ENCODE results near the gene SLC6A19. TPM values are rescaled to one million over a fixed set of nuclear protein-coding genes. Genes with fewer than 3 reads are reported as not detected.

The SLC6A19 gene
- total RNA-seq, 1 experiment from 2014 or later: 0.29 TPM

DNA sequence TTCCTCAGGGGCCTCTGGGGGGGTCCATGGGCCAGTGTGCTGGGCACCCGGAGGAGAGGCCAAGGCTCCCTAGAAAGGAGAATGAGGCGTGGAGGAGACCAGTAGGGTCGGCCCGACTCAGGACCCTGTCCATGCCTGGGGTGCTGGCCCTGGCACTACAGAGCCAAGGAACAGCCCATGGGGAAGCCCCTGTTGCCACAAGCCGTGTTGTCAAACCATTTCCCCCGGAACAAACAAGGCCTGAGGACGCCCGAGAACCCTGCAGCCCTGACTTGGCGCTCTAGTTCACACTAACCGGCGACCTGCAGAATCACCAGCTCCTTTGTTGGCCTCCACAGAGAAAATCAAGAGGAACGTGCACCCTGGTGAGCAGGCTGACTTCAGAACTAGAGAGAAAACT lies 48.0 kb upstream of the SLC6A19 start:
- H3K4me3 ChIP-seq (ENCODE audit: low read depth, low read length): no peak overlapping the region
- BruUV-seq (replicated peaks): no TSS peak
- CTCF ChIA-PET: interaction anchor here (0.6 kb wide), 1 partner anchor 8 kb away, joined by 3 read pairs; no protein-coding TSS in a partner anchor
- H3K36me3 ChIP-seq (ENCODE audit: control insufficient read depth, insufficient read depth, low read length): no peaks in the 10 kb centered on the region
- no peak for DNase-seq
- 0 out of 2 replicates have a peak, but pooled peaks cover 4% of the 10 kb centered on the region for H3K9me3 ChIP-seq
- intact Hi-C loops (cut with micrococcal nuclease; ENCODE audit: unreplicated experiment): no loop called here
- H3K4me1 Mint-ChIP-seq (ENCODE audit: low read depth, unreplicated experiment): no peaks in the 10 kb centered on the region
- no peak overlapping the region for H3K27ac Mint-ChIP-seq (ENCODE audit: unreplicated experiment)
- peaks cover 11% of the 10 kb centered on the region for H3K9me3 Mint-ChIP-seq (ENCODE audit: unreplicated experiment)
- TF ChIP-seq, protein P1, sequence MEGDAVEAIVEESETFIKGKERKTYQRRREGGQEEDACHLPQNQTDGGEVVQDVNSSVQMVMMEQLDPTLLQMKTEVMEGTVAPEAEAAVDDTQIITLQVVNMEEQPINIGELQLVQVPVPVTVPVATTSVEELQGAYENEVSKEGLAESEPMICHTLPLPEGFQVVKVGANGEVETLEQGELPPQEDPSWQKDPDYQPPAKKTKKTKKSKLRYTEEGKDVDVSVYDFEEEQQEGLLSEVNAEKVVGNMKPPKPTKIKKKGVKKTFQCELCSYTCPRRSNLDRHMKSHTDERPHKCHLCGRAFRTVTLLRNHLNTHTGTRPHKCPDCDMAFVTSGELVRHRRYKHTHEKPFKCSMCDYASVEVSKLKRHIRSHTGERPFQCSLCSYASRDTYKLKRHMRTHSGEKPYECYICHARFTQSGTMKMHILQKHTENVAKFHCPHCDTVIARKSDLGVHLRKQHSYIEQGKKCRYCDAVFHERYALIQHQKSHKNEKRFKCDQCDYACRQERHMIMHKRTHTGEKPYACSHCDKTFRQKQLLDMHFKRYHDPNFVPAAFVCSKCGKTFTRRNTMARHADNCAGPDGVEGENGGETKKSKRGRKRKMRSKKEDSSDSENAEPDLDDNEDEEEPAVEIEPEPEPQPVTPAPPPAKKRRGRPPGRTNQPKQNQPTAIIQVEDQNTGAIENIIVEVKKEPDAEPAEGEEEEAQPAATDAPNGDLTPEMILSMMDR (IDR thresholded peaks at IDR 0.05; ENCODE audit: insufficient read depth in 1 of 2, low read depth in 1 of 2, low read length in 1 of 2, severe bottlenecking in 1 of 2, unreplicated experiment in 1 of 2): no peak
- H3K36me3 Mint-ChIP-seq (ENCODE audit: insufficient read depth, unreplicated experiment): no peaks in the 10 kb centered on the region
- no peaks in the 10 kb centered on the region; the same call in 1 of the 2 replicates for H3K27me3 ChIP-seq (replicated peaks; ENCODE audit: control insufficient read depth, insufficient read depth, low read length)
- H3K4me1 ChIP-seq: no peaks in the 10 kb centered on the region
- peaks cover 9% of the 10 kb centered on the region for H3K27me3 Mint-ChIP-seq (ENCODE audit: insufficient read depth, unreplicated experiment)
- POLR2A ChIA-PET: no interaction called here
- H3K4me3 Mint-ChIP-seq (ENCODE audit: unreplicated experiment): no peak overlapping the region

DNA sequence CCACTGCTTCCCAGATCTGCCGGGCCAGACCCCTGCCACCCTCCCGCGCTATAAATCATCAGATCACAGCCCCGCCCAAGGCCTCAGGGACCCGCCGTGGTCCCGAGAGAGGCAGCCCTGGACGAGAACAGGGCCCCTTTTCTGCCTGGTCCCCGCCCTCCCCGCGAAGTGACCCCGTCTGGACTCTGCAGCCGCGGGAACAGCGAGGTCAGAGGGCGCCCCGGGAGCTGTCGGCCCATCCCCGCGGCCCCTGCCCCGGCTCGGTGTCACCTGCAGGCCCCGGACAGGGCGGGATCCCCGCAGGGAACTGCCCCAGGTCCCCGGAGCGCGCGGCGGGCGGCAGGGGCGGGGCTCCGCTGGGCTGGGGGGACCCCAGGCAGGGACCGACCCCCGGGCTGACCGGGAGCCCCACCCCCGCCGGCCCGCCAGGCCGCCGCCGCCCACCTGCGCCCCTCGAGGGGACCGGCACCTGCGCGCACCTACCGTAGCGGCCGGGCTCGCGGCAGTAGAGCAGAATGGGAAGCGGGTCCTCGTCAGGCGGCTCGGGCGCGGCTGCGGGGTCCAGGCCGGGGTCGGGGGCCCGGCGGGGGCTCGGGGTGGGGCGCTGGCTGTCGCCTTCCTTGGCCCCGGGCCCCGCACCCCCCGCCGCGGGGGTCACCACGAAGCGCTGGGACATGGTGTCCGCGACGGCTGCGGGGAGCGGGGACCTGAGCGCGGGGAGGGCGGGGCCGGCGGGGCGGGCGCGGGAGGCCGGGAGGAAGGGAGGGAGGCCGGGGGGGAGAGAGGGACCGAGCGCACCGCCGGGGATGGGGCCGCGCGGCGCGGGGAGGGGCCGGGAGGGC lies 46.0 kb upstream of the SLC6A19 start:
- TF ChIP-seq, protein P1 (IDR thresholded peaks at IDR 0.05; ENCODE audit: insufficient read depth in 1 of 2, low read depth in 1 of 2, low read length in 1 of 2, severe bottlenecking in 1 of 2, unreplicated experiment in 1 of 2): no peak
- peak overlapping the region; percentile 25 for H3K4me3 ChIP-seq (ENCODE audit: low read depth, low read length)
- no peaks in the 10 kb centered on the region for H3K36me3 ChIP-seq (ENCODE audit: control insufficient read depth, insufficient read depth, low read length)
- Mint-ChIP-seq H3K4me3 (ENCODE audit: unreplicated experiment) (peak overlapping the region; percentile 15), H3K27ac (ENCODE audit: unreplicated experiment) (no peak overlapping the region), H3K36me3 (ENCODE audit: insufficient read depth, unreplicated experiment) (no peaks in the 10 kb centered on the region), H3K4me1 (ENCODE audit: low read depth, unreplicated experiment) (no peaks in the 10 kb centered on the region), H3K9me3 (ENCODE audit: unreplicated experiment) (peaks cover 11% of the 10 kb centered on the region), H3K27me3 (ENCODE audit: insufficient read depth, unreplicated experiment) (peaks cover 9% of the 10 kb centered on the region)
- no TSS peak for BruUV-seq (replicated peaks)
- DNase-seq: peak in 1 of 2 experiments; percentile 40
- ChIA-PET POLR2A (no interaction called here), CTCF (no interaction called here)
- intact Hi-C loops (cut with micrococcal nuclease; ENCODE audit: unreplicated experiment): no loop called here
- no peaks in the 10 kb centered on the region for H3K4me1 ChIP-seq
- H3K9me3 ChIP-seq: 0 out of 2 replicates have a peak, but pooled peaks cover 4% of the 10 kb centered on the region
- H3K27me3 ChIP-seq (replicated peaks; ENCODE audit: control insufficient read depth, insufficient read depth, low read length): no peaks in the 10 kb centered on the region; the same call in 1 of the 2 replicates

DNA sequence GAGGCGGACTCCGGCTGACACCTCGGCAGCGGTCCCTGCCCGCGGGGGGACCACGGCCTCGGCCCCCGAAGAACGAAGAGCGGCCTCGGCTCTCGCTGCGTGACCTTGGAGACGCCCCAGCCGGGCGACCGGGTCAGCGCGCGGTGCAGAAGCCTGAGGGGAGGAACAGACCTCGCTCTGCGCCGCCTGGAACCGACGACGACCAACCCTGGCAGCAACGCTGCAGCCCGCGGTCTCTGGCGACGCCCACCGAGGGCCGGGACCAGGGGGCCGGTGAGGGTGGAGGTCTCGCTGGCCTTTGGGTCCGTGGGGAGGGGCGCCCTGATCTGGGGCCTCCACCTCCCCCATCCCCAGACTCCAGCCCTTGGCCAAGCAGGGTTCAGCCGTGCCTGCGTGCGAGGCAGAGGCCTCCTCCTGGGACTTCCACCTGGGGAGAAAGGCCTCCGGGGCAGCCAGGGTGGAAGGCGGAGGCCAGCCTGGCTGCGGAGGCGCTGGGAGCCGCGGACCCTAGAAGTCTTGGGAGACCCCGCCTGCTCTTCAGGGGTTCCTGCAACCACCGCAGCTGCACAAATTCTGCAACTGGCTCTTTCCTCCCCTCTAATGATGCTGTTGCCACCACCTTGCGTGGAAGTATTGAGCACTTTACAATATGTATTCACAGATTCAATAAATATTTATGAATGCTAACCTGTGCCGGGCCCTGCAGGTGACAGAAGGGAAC lies 45.2 kb upstream of the SLC6A19 start:
- Histone ChIP-seq H3K36me3 (ENCODE audit: control insufficient read depth, insufficient read depth, low read length) (no peaks in the 10 kb centered on the region), H3K27me3 (replicated peaks; ENCODE audit: control insufficient read depth, insufficient read depth, low read length) (no peaks in the 10 kb centered on the region; the same call in 1 of the 2 replicates), H3K4me1 (peaks cover under 1% of the 10 kb centered on the region; the same call in 1 of the 2 replicates), H3K4me3 (ENCODE audit: low read depth, low read length) (peak overlapping the region; percentile 2; the same call in 1 of the 2 replicates), H3K9me3 (0 out of 2 replicates have a peak, but pooled peaks cover 4% of the 10 kb centered on the region)
- no peak for DNase-seq
- Mint-ChIP-seq H3K36me3 (ENCODE audit: insufficient read depth, unreplicated experiment) (no peaks in the 10 kb centered on the region), H3K9me3 (ENCODE audit: unreplicated experiment) (peaks cover 11% of the 10 kb centered on the region), H3K4me1 (ENCODE audit: low read depth, unreplicated experiment) (no peaks in the 10 kb centered on the region), H3K4me3 (ENCODE audit: unreplicated experiment) (no peak overlapping the region), H3K27ac (ENCODE audit: unreplicated experiment) (no peak overlapping the region), H3K27me3 (ENCODE audit: insufficient read depth, unreplicated experiment) (peaks cover 9% of the 10 kb centered on the region)
- no TSS peak for BruUV-seq (replicated peaks)
- ChIA-PET CTCF (no interaction called here), POLR2A (no interaction called here)
- intact Hi-C loops (cut with micrococcal nuclease; ENCODE audit: unreplicated experiment): no loop called here
- TF ChIP-seq, protein P1 (IDR thresholded peaks at IDR 0.05; ENCODE audit: insufficient read depth in 1 of 2, low read depth in 1 of 2, low read length in 1 of 2, severe bottlenecking in 1 of 2, unreplicated experiment in 1 of 2): no peak

All from Caco-2 (cell line).